HEK293 (cell line): ENCODE data around the gene ACTR3C.

Experiments
- CTCF ChIA-PET: fragments of 350-600 bp; formaldehyde crosslinking; extraction: SDS; loops from one replicate; lab custom pipeline; 2021; ENCODE audit warnings: antibody characterized with exemption; lab: Yijun Ruan, JAX
- POLR2A ChIA-PET: fragments of 300-600 bp; formaldehyde crosslinking; extraction: SDS; loops from one replicate; lab custom pipeline; 2020; ENCODE audit warnings: antibody characterized with exemption, inconsistent platforms; lab: Yijun Ruan, JAX
- H3K27ac ChIP-seq: fragments of 200-500 bp; sonication (Bioruptor generic); 2 replicates; pipeline ENCODE4 v1.5.1; 2014; ENCODE audit warnings: low read depth, low read length, control low read depth, inconsistent platforms; ENCODE audit errors: extremely low read depth
- H3K36me3 ChIP-seq, 2 experiments: fragments of 200-500 bp in 1 of 2; sonication (Bioruptor generic) in 1 of 2; 1 replicate in 1 of 2; 2 replicates in 1 of 2; pipeline ENCODE4 v1.5.1; 2014 to 2017; ENCODE audit warnings: inconsistent platforms in 2 of 2, low read length in 2 of 2; ENCODE audit not compliant: control insufficient read depth in 2 of 2, insufficient read depth in 1 of 2
- H3K4me1 ChIP-seq: fragments of 200-500 bp; sonication (Bioruptor generic); 2 replicates; pipeline ENCODE4 v1.5.1; 2014; ENCODE audit warnings: mild to moderate bottlenecking, low read length, inconsistent platforms; ENCODE audit not compliant: control insufficient read depth, insufficient read depth
- H3K4me3 ChIP-seq: 2 replicates; pipeline ENCODE4 v1.5.1; 2011; ENCODE audit warnings: low read depth, mild to moderate bottlenecking, control low read depth, low read length, moderate library complexity
- H3K9me3 ChIP-seq: fragments of 200-500 bp; sonication (Bioruptor generic); 2 replicates; pipeline ENCODE4 v1.5.1; 2014; ENCODE audit warnings: low read depth, low read length, inconsistent platforms; ENCODE audit not compliant: control insufficient read depth, insufficient read depth
- GLIS1 ChIP-seq: fragments of 450-650 bp; formaldehyde crosslinking; IDR thresholded peaks from 2 replicates; pipeline ENCODE4 v1.5.1; 2016; ENCODE audit warnings: missing biosample characterization, missing genetic modification characterization
- HOXC10 ChIP-seq: sonication (generic); formaldehyde crosslinking; IDR thresholded peaks from 2 replicates; pipeline ENCODE4 v1.8.1; 2023; ENCODE audit warnings: mild to moderate bottlenecking, missing genetic modification reagents
- KLF7 ChIP-seq: fragments of 450-650 bp; formaldehyde crosslinking; IDR thresholded peaks from 2 replicates; pipeline ENCODE4 v1.5.1; 2016; ENCODE audit warnings: missing biosample characterization, missing genetic modification characterization, borderline replicate concordance
- MZF1 ChIP-seq: fragments of 450-650 bp; formaldehyde crosslinking; IDR thresholded peaks from 2 replicates; pipeline ENCODE4 v1.5.1; 2017; ENCODE audit warnings: missing biosample characterization, missing genetic modification characterization, borderline replicate concordance
- OVOL3 ChIP-seq: fragments of 450-650 bp; formaldehyde crosslinking; IDR thresholded peaks from 2 replicates; pipeline ENCODE4 v1.5.1; 2016; ENCODE audit warnings: missing biosample characterization, missing genetic modification characterization
- PRDM10 ChIP-seq: fragments of 450-650 bp; formaldehyde crosslinking; IDR thresholded peaks from 2 replicates; pipeline ENCODE4 v1.5.1; 2016; ENCODE audit warnings: missing biosample characterization, missing genetic modification characterization
- SCRT1 ChIP-seq: fragments of 450-650 bp; formaldehyde crosslinking; IDR thresholded peaks from 2 replicates; pipeline ENCODE4 v1.5.1; 2016; ENCODE audit warnings: missing biosample characterization, missing genetic modification characterization, borderline replicate concordance
- SP7 ChIP-seq: fragments of 450-650 bp; formaldehyde crosslinking; IDR thresholded peaks from 2 replicates; pipeline ENCODE4 v1.5.1; 2016; ENCODE audit warnings: missing biosample characterization, missing genetic modification characterization
- ZBTB26 ChIP-seq: fragments of 450-650 bp; formaldehyde crosslinking; optimal IDR thresholded peaks from 2 replicates; pipeline ENCODE3; 2016; ENCODE audit warnings: missing biosample characterization, mild to moderate bottlenecking, missing genetic modification characterization
- ZBTB7A ChIP-seq: fragments of 450-650 bp; formaldehyde crosslinking; IDR thresholded peaks from 2 replicates; pipeline ENCODE4 v1.5.1; 2016; ENCODE audit warnings: low read depth, missing biosample characterization, missing genetic modification characterization
- ZEB2 ChIP-seq: fragments of 450-650 bp; formaldehyde crosslinking; IDR thresholded peaks from 2 replicates; pipeline ENCODE4 v1.5.1; 2016; ENCODE audit warnings: missing biosample characterization, missing genetic modification characterization
- ZNF157 ChIP-seq: fragments of 450-650 bp; formaldehyde crosslinking; IDR thresholded peaks from 2 replicates; pipeline ENCODE4 v1.5.1; 2016; ENCODE audit warnings: missing biosample characterization, missing genetic modification characterization
- ZNF335 ChIP-seq: fragments of 450-650 bp; formaldehyde crosslinking; conservative IDR thresholded peaks from 2 replicates; pipeline ENCODE4 v1.5.1; 2016; ENCODE audit warnings: missing biosample characterization, missing genetic modification characterization
- ZNF521 ChIP-seq: fragments of 450-650 bp; formaldehyde crosslinking; IDR thresholded peaks from 2 replicates; pipeline ENCODE4 v1.5.1; 2017; ENCODE audit warnings: missing biosample characterization, mild to moderate bottlenecking, missing genetic modification characterization
- ZNF529 ChIP-seq: fragments of 450-650 bp; formaldehyde crosslinking; IDR thresholded peaks from 2 replicates; pipeline ENCODE4 v1.5.1; 2017; ENCODE audit warnings: missing genetic modification characterization, missing biosample characterization; ENCODE audit not compliant: insufficient replicate concordance
- ZNF544 ChIP-seq: fragments of 450-650 bp; formaldehyde crosslinking; IDR thresholded peaks from 2 replicates; pipeline ENCODE4 v1.5.0; 2017; ENCODE audit warnings: missing biosample characterization, missing genetic modification characterization
- ZNF610 ChIP-seq: fragments of 450-650 bp; formaldehyde crosslinking; IDR thresholded peaks from 2 replicates; pipeline ENCODE4 v1.5.1; 2016; ENCODE audit warnings: missing biosample characterization, missing genetic modification characterization, borderline replicate concordance
- ZNF747 ChIP-seq: fragments of 450-650 bp; formaldehyde crosslinking; IDR thresholded peaks from 2 replicates; pipeline ENCODE4 v1.5.1; 2016; ENCODE audit warnings: missing biosample characterization, missing genetic modification characterization
- ZNF837 ChIP-seq: fragments of 450-650 bp; formaldehyde crosslinking; IDR thresholded peaks from 2 replicates; pipeline ENCODE4 v1.5.1; 2016; ENCODE audit warnings: missing biosample characterization, missing genetic modification characterization
- ZSCAN4 ChIP-seq: fragments of 450-650 bp; formaldehyde crosslinking; IDR thresholded peaks from 2 replicates; pipeline ENCODE4 v1.5.1; 2017; ENCODE audit warnings: missing biosample characterization, missing genetic modification characterization
- TF ChIP-seq, protein P1 (sequence below): fragments of 450-650 bp; formaldehyde crosslinking; IDR thresholded peaks from 2 replicates; pipeline ENCODE4 v1.5.1; 2017; ENCODE audit warnings: missing biosample characterization, missing genetic modification characterization
- TF ChIP-seq, protein P2 (sequence below): fragments of 450-650 bp; formaldehyde crosslinking; IDR thresholded peaks from 2 replicates; pipeline ENCODE4 v1.5.1; 2016; ENCODE audit warnings: missing biosample characterization, missing genetic modification characterization

ACTR3C gene

DNA sequence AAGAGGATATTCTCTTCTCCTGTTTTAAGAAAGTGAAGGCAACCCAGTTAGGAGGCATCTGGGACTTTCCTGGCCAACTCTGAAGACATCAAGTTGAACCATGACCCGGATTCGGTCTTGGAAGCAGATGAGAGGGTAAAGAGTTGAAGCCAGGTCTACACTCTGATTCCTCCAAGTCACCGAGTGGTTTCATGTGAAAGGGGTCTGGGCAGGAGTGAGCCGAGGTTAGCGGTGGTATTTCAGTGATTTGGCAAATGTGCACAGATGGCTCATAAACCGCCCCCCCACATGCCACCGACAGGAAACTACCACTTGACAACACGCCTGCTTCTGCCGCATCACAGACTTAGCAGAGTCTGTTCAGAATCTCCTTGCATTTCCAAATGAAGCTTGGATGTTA, 33.9 kb upstream of the ACTR3C start (continued):
- TF ChIP-seq PRDM10 (tag by site-specific recombination) (peak; percentile 69), OVOL3 (tag by site-specific recombination) (0 out of 2 replicates have a peak, but pooled peaks have one; percentile 6), ZNF335 (tag by site-specific recombination) (peak; percentile 19; the same call in 1 of the 2 replicates), GLIS1 (tag by site-specific recombination) (peak; percentile 54; the same call in 1 of the 2 replicates), ZNF837 (tag by site-specific recombination) (no peak), ZNF544 (tag by site-specific recombination) (no peak), SP7 (tag by site-specific recombination) (0 out of 2 replicates have a peak, but pooled peaks have one; percentile 29)

GRCh38 chr7:150356265-150356897, 33.0 kb upstream of the ACTR3C start:
- CTCF ChIA-PET: interaction anchor here (0.5 to 2.7 kb wide), 8 partner anchors 10 to 601 kb away, joined by 4 to 11 read pairs (median 6); no protein-coding TSS in a partner anchor
- H3K4me3 ChIP-seq: no peak overlapping the region
- POLR2A ChIA-PET: interaction anchor here (2.0 kb wide), 1 partner anchor 22 kb away, joined by 6 read pairs; no protein-coding TSS in a partner anchor
- H3K4me1 ChIP-seq: no peaks in the 10 kb centered on the region
- H3K9me3 ChIP-seq: no peaks in the 10 kb centered on the region
- no peaks in the 10 kb centered on the region for H3K36me3 ChIP-seq
- H3K27ac ChIP-seq: no peak overlapping the region
- TF ChIP-seq MZF1 (tag by site-specific recombination): no peak
- no peak for TF ChIP-seq ZBTB26 (tag by site-specific recombination)
- TF ChIP-seq KLF7 (tag by site-specific recombination): no peak
- no peak for TF ChIP-seq ZNF529 (tag by site-specific recombination)
- TF ChIP-seq ZNF837 (tag by site-specific recombination): peak; percentile 89
- 0 out of 2 replicates have a peak, but pooled peaks have one; percentile 19 for TF ChIP-seq ZEB2 (tag by site-specific recombination)
- no peak for TF ChIP-seq ZNF747
- TF ChIP-seq HOXC10: no peak
- no peak for TF ChIP-seq ZNF610
- TF ChIP-seq SCRT1 (tag by site-specific recombination): no peak
- TF ChIP-seq ZSCAN4 (tag by site-specific recombination): no peak
- TF ChIP-seq, protein P1, sequence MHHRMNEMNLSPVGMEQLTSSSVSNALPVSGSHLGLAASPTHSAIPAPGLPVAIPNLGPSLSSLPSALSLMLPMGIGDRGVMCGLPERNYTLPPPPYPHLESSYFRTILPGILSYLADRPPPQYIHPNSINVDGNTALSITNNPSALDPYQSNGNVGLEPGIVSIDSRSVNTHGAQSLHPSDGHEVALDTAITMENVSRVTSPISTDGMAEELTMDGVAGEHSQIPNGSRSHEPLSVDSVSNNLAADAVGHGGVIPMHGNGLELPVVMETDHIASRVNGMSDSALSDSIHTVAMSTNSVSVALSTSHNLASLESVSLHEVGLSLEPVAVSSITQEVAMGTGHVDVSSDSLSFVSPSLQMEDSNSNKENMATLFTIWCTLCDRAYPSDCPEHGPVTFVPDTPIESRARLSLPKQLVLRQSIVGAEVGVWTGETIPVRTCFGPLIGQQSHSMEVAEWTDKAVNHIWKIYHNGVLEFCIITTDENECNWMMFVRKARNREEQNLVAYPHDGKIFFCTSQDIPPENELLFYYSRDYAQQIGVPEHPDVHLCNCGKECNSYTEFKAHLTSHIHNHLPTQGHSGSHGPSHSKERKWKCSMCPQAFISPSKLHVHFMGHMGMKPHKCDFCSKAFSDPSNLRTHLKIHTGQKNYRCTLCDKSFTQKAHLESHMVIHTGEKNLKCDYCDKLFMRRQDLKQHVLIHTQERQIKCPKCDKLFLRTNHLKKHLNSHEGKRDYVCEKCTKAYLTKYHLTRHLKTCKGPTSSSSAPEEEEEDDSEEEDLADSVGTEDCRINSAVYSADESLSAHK (tag by site-specific recombination): no peak
- TF ChIP-seq ZBTB7A: no peak
- TF ChIP-seq ZNF521 (tag by site-specific recombination): no peak
- TF ChIP-seq, protein P2, sequence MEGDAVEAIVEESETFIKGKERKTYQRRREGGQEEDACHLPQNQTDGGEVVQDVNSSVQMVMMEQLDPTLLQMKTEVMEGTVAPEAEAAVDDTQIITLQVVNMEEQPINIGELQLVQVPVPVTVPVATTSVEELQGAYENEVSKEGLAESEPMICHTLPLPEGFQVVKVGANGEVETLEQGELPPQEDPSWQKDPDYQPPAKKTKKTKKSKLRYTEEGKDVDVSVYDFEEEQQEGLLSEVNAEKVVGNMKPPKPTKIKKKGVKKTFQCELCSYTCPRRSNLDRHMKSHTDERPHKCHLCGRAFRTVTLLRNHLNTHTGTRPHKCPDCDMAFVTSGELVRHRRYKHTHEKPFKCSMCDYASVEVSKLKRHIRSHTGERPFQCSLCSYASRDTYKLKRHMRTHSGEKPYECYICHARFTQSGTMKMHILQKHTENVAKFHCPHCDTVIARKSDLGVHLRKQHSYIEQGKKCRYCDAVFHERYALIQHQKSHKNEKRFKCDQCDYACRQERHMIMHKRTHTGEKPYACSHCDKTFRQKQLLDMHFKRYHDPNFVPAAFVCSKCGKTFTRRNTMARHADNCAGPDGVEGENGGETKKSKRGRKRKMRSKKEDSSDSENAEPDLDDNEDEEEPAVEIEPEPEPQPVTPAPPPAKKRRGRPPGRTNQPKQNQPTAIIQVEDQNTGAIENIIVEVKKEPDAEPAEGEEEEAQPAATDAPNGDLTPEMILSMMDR: peak; percentile 64
- no peak for TF ChIP-seq ZNF157 (tag by site-specific recombination)
